ENCODE data around the gene NCKAP5. TPM values are rescaled to one million over a fixed set of nuclear protein-coding genes. Genes with fewer than 3 reads are reported as not detected.

Gene NCKAP5
- total RNA-seq, 1 donor from 2014 or later = not detected

GRCh38 chr2:133012847-133013734, 555.2 kb downstream of the NCKAP5 start:
- Mint-ChIP-seq H3K27me3 (ENCODE audit: insufficient read depth) (no peaks in the 10 kb centered on the region), H3K27ac (no peak overlapping the region), H3K36me3 (ENCODE audit: low read depth) (no peaks in the 10 kb centered on the region), H3K4me1 (ENCODE audit: low read depth) (no peaks in the 10 kb centered on the region), H3K4me3 (no peak overlapping the region), H3K9me3 (peaks cover 4% of the 10 kb centered on the region)
- intact Hi-C loops (cut with micrococcal nuclease) = no loop called here
- DNase-seq (ENCODE audit: low spot score) = no peak

GRCh38 chr2:133004623-133005022, 563.6 kb downstream of the NCKAP5 start:
- no peak overlapping the region for H3K27ac Mint-ChIP-seq
- no peak for DNase-seq (ENCODE audit: low spot score)
- H3K27me3 Mint-ChIP-seq (ENCODE audit: insufficient read depth) = no peaks in the 10 kb centered on the region
- intact Hi-C loops (cut with micrococcal nuclease) = no loop called here
- no peaks in the 10 kb centered on the region for H3K4me1 Mint-ChIP-seq (ENCODE audit: low read depth)
- peaks cover 27% of the 10 kb centered on the region for H3K9me3 Mint-ChIP-seq
- no peak overlapping the region for H3K4me3 Mint-ChIP-seq
- no peaks in the 10 kb centered on the region for H3K36me3 Mint-ChIP-seq (ENCODE audit: low read depth)

GRCh38 chr2:132999421-132999820, 568.8 kb downstream of the NCKAP5 start:
- Mint-ChIP-seq H3K4me1 (ENCODE audit: low read depth) (no peaks in the 10 kb centered on the region), H3K9me3 (peaks cover 20% of the 10 kb centered on the region), H3K27ac (no peak overlapping the region), H3K27me3 (ENCODE audit: insufficient read depth) (no peaks in the 10 kb centered on the region), H3K4me3 (no peak overlapping the region), H3K36me3 (ENCODE audit: low read depth) (no peaks in the 10 kb centered on the region)
- DNase-seq (ENCODE audit: low spot score) = no peak
- intact Hi-C loops (cut with micrococcal nuclease) = no loop called here

- Mint-ChIP-seq H3K4me1 (ENCODE audit: low read depth) (no peaks in the 10 kb centered on the region), H3K27me3 (ENCODE audit: insufficient read depth) (no peaks in the 10 kb centered on the region), H3K27ac (no peak overlapping the region), H3K36me3 (ENCODE audit: low read depth) (no peaks in the 10 kb centered on the region), H3K4me3 (no peak overlapping the region), H3K9me3 (peaks cover 9% of the 10 kb centered on the region)
- no peak for DNase-seq (ENCODE audit: low spot score)
- intact Hi-C loops (cut with micrococcal nuclease) = no loop called here
These were observed 570.0 kb downstream of the NCKAP5 start for GRCh38 chr2:132998221-132998620.

GRCh38 chr2:132991471-132992045, 576.7 kb downstream of the NCKAP5 start:
- H3K36me3 Mint-ChIP-seq (ENCODE audit: low read depth) = no peaks in the 10 kb centered on the region
- H3K4me3 Mint-ChIP-seq = no peak overlapping the region
- H3K4me1 Mint-ChIP-seq (ENCODE audit: low read depth) = no peaks in the 10 kb centered on the region
- no peak for DNase-seq (ENCODE audit: low spot score)
- H3K9me3 Mint-ChIP-seq = no peaks in the 10 kb centered on the region
- H3K27ac Mint-ChIP-seq = no peak overlapping the region
- H3K27me3 Mint-ChIP-seq (ENCODE audit: insufficient read depth) = no peaks in the 10 kb centered on the region
- intact Hi-C loops (cut with micrococcal nuclease) = no loop called here

GRCh38 chr2:132984731-132985130, 583.5 kb downstream of the NCKAP5 start:
- intact Hi-C loops (cut with micrococcal nuclease) = no loop called here
- Mint-ChIP-seq H3K27me3 (ENCODE audit: insufficient read depth) (no peaks in the 10 kb centered on the region), H3K9me3 (no peaks in the 10 kb centered on the region), H3K27ac (no peak overlapping the region), H3K4me3 (no peak overlapping the region), H3K36me3 (ENCODE audit: low read depth) (no peaks in the 10 kb centered on the region), H3K4me1 (ENCODE audit: low read depth) (no peaks in the 10 kb centered on the region)
- DNase-seq (ENCODE audit: low spot score) = no peak

- no peak overlapping the region for H3K4me3 Mint-ChIP-seq
- no peaks in the 10 kb centered on the region for H3K4me1 Mint-ChIP-seq (ENCODE audit: low read depth)
- no peaks in the 10 kb centered on the region for H3K36me3 Mint-ChIP-seq (ENCODE audit: low read depth)
- intact Hi-C loops (cut with micrococcal nuclease) = no loop called here
- no peak for DNase-seq (ENCODE audit: low spot score)
- no peak overlapping the region for H3K27ac Mint-ChIP-seq
- no peaks in the 10 kb centered on the region for H3K9me3 Mint-ChIP-seq
- H3K27me3 Mint-ChIP-seq (ENCODE audit: insufficient read depth) = no peaks in the 10 kb centered on the region
These were observed 588.0 kb downstream of the NCKAP5 start for GRCh38 chr2:132980304-132980703.

- no peak overlapping the region for H3K4me3 Mint-ChIP-seq
These were observed 588.7 kb downstream of the NCKAP5 start for GRCh38 chr2:132979339-132980093.

GRCh38 chr2:132978840-132979239, 589.4 kb downstream of the NCKAP5 start:
- peaks cover 2% of the 10 kb centered on the region for H3K27me3 Mint-ChIP-seq (ENCODE audit: insufficient read depth)
- intact Hi-C loops (cut with micrococcal nuclease) = no loop called here
- H3K4me1 Mint-ChIP-seq (ENCODE audit: low read depth) = no peaks in the 10 kb centered on the region
- H3K9me3 Mint-ChIP-seq = no peaks in the 10 kb centered on the region
- no peak for DNase-seq (ENCODE audit: low spot score)
- H3K4me3 Mint-ChIP-seq = no peak overlapping the region
- no peaks in the 10 kb centered on the region for H3K36me3 Mint-ChIP-seq (ENCODE audit: low read depth)
- no peak overlapping the region for H3K27ac Mint-ChIP-seq

More at GRCh38 chr2:132979339-132980093, 588.7 kb downstream of the NCKAP5 start:
- DNase-seq (ENCODE audit: low spot score) = no peak
- Mint-ChIP-seq H3K4me1 (ENCODE audit: low read depth) (no peaks in the 10 kb centered on the region), H3K9me3 (no peaks in the 10 kb centered on the region), H3K36me3 (ENCODE audit: low read depth) (no peaks in the 10 kb centered on the region), H3K27ac (peak overlapping the region; percentile 32), H3K27me3 (ENCODE audit: insufficient read depth) (peaks cover under 1% of the 10 kb centered on the region)
- intact Hi-C loops (cut with micrococcal nuclease) = no loop called here

GRCh38 chr2:132977812-132978529, 590.3 kb downstream of the NCKAP5 start:
- intact Hi-C loops (cut with micrococcal nuclease) = no loop called here
- no peaks in the 10 kb centered on the region for H3K9me3 Mint-ChIP-seq
- no peaks in the 10 kb centered on the region for H3K36me3 Mint-ChIP-seq (ENCODE audit: low read depth)
- peaks cover 2% of the 10 kb centered on the region for H3K27me3 Mint-ChIP-seq (ENCODE audit: insufficient read depth)
- H3K4me3 Mint-ChIP-seq = no peak overlapping the region
- H3K27ac Mint-ChIP-seq = no peak overlapping the region
- DNase-seq (ENCODE audit: low spot score) = no peak
- no peaks in the 10 kb centered on the region for H3K4me1 Mint-ChIP-seq (ENCODE audit: low read depth)

- Mint-ChIP-seq H3K36me3 (ENCODE audit: low read depth) (no peaks in the 10 kb centered on the region), H3K9me3 (no peaks in the 10 kb centered on the region), H3K27me3 (ENCODE audit: insufficient read depth) (peaks cover 2% of the 10 kb centered on the region), H3K27ac (no peak overlapping the region), H3K4me3 (no peak overlapping the region), H3K4me1 (ENCODE audit: low read depth) (no peaks in the 10 kb centered on the region)
- intact Hi-C loops (cut with micrococcal nuclease) = no loop called here
- no peak for DNase-seq (ENCODE audit: low spot score)
These were observed 592.8 kb downstream of the NCKAP5 start for GRCh38 chr2:132975193-132976105.

Measured in activated T-helper 1 cell treated with anti-CD3 and anti-CD28 coated beads, Interleukin-12 subunit alpha, Interleukin-12 subunit beta, Interleukin-2, Interleukin-4 antibody, amounts not matched to agents 30 ng/mL and 10 ng/mL and 1 ng/mL, durations not matched to agents 14 hours and 24 hours and 36 hours (primary cell).